Uterus (tissue), 2 donors: ENCODE data around the gene BTD.

ENCODE experiments used
- CTCF ChIP-seq, 4 experiments: fragments of 200-600 bp in 2 of 4; fragments of 450-650 bp in 2 of 4; sonication (generic) in 2 of 4; IDR thresholded peaks; one replicate each; pipeline ENCODE4 v1.5.1; 2016 to 2019; ENCODE audit warnings: antibody characterized with exemption in 4 of 4, mild to moderate bottlenecking in 2 of 4, moderate library complexity in 1 of 4
- POLR2A ChIP-seq, 2 donors: fragments of 450-650 bp; IDR thresholded peaks; one replicate each; pipeline ENCODE4 v1.6.1; 2016; ENCODE audit warnings: antibody characterized with exemption in 2 of 2, mild to moderate bottlenecking in 1 of 2, moderate library complexity in 1 of 2

DNA sequence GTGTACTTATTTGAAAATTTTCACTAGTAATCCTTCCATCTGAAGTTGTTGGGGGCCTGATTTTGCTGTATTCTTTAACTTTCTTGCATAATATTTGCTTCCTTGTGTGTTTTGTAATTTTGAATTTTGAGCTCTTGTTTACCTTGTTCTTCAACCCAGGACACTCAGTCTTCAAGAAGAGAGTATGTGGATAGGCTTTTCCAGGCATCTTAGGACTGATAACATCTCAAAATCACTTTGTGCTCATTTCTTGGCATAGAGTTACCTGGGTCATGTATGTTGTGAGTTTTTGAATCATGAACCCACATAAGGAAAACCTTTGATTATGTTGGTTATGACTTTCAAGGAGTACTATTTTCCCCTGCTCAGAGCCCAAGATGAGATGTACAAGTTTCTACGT is 13.4 kb downstream of the BTD start:
- TF ChIP-seq CTCF (IDR thresholded peaks at IDR 0.05) = no peak
- no peak for TF ChIP-seq POLR2A (IDR thresholded peaks at IDR 0.05)
